Fibroblast of villous mesenchyme (primary cell): Measurements from ENCODE around the gene LACTBL1. TPM values are rescaled to one million over a fixed set of nuclear protein-coding genes. Genes with fewer than 3 reads are reported as not detected.

Experiments
- DNase-seq: peaks from one replicate; pipeline ENCODE4 v3.0.0-alpha.2; 2010; ENCODE audit warnings: low read depth
- H3K4me3 ChIP-seq: 2 replicates; pipeline ENCODE4 v1.5.1; 2011; ENCODE audit warnings: low read depth, mild to moderate bottlenecking, low read length
- total RNA-seq: library from RNA; depleted of rRNA; stranded (reverse); fragments of >200 nt; gene quantifications from 2 replicates; pipeline ENCODE4 v1.2.3, GENCODE V29; 2012
- TF ChIP-seq, protein P1 (sequence below): IDR thresholded peaks from 2 replicates; pipeline ENCODE4 v1.5.1; 2012; ENCODE audit warnings: low read depth, mild to moderate bottlenecking, low read length; ENCODE audit not compliant: insufficient read depth

Gene LACTBL1
- total RNA-seq, 1 donor = not detected

DNA sequence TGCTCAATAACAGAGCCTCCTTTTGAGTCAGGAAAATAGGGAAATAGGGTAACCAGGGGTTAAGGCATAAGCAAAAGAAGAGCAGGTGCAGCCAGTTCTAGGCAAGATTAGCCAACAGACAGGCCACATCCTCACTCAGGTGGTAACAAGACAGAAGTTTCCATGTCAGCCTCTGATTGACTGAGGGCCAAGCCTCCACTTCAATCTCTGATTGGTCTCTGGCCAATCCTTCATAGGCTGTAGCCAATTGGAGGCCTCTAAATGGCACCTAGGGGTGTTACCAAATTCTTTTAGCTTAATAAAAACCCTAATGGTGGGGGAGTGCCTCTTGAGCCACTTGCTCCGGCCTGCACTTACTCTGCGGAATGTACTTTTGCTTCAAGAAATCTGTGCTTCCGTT lies 37.2 kb downstream of the LACTBL1 start:
- DNase-seq = no peak
- no peak overlapping the region for H3K4me3 ChIP-seq
- TF ChIP-seq, protein P1, sequence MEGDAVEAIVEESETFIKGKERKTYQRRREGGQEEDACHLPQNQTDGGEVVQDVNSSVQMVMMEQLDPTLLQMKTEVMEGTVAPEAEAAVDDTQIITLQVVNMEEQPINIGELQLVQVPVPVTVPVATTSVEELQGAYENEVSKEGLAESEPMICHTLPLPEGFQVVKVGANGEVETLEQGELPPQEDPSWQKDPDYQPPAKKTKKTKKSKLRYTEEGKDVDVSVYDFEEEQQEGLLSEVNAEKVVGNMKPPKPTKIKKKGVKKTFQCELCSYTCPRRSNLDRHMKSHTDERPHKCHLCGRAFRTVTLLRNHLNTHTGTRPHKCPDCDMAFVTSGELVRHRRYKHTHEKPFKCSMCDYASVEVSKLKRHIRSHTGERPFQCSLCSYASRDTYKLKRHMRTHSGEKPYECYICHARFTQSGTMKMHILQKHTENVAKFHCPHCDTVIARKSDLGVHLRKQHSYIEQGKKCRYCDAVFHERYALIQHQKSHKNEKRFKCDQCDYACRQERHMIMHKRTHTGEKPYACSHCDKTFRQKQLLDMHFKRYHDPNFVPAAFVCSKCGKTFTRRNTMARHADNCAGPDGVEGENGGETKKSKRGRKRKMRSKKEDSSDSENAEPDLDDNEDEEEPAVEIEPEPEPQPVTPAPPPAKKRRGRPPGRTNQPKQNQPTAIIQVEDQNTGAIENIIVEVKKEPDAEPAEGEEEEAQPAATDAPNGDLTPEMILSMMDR = no peak

DNA sequence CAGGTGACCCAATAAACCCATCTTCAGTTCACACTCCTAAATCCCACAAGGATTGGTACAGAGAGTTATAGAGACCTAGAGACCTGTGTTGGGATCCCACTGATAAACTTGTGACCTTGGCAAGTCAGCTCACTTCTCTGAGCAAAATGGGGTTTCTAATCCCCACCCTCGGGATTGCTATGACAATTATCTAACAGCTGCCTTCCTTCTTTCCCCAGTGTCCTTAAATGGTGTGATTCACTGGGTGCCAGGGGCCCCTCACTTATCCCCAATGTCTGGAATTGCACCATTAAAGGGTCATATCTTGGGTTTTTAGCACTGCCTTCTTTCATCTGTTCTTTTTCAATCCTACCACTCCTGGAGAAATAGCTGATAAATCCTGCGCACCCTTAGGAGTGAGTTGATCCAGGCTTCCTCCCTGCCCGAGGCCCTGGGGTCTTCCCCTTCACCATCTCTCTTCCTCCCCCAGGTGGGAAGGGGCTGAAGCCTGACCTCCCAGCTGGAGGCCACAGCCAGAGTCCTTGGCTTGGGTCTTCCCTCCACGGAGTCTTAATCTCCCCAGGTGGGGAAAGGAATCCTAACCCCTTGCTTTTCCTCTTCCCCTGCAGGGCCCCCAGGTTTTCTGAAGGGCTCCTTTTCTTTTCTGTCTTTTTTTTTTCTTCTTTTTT lies 39.7 kb downstream of the LACTBL1 start:
- H3K4me3 ChIP-seq = no peak overlapping the region
- TF ChIP-seq, protein P1 = no peak
- DNase-seq = peak; percentile 9

- DNase-seq = peak; percentile 33
- H3K4me3 ChIP-seq = no peak overlapping the region
- TF ChIP-seq, protein P1 = peak; percentile 91
Measured at GRCh38 chr1:22930240-22930912, 42.3 kb downstream of the LACTBL1 start.

GRCh38 chr1:22925111-22925510 lies 47.6 kb downstream of the LACTBL1 start:
- DNase-seq = no peak
- TF ChIP-seq, protein P1 = no peak
- no peak overlapping the region for H3K4me3 ChIP-seq

GRCh38 chr1:22922640-22923039 lies 50.0 kb downstream of the LACTBL1 start:
- H3K4me3 ChIP-seq = no peak overlapping the region
- peak; percentile 17 for DNase-seq
- TF ChIP-seq, protein P1 = no peak

DNA sequence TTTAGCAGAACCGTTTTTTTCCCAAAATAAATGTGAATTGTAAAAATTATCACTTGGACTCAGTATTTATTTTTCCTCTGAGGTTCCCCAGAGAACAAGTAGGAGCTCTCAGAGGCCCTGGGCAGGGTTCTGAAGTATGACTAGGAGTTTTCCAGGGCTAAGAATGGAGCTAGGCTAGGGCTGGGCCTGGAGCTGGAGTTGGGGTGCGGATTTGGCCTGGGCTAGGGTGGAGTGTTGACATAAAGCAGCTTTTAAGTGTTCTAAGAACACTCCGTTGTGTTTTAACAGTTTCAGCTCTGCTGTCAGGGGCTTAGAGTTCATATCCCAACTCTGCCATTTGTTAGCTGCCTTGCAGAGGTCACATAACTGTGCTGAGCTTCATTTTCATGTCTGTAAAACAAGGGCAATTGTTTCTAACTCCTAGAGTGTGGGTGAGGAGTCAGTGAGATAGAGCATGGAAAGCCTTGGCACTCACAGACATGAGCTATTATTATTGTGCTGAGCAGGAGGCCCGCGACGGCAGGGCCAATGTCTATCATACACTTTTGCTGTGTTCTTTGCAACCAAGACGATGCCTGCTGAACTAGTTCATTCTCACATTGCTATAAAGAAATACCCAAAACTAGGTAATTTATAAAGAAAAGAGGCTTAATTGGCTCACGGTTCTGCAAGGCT lies 51.1 kb downstream of the LACTBL1 start:
- DNase-seq = no peak
- no peak overlapping the region for H3K4me3 ChIP-seq
- TF ChIP-seq, protein P1 = no peak
